K562 (cell line): ENCODE results near the gene ZSWIM4. TPM values are rescaled to one million over a fixed set of nuclear protein-coding genes. Genes with fewer than 3 reads are reported as not detected.

Source experiments
- CEBPG ChIP-seq, 3 experiments: fragments of 200-800 bp in 1 of 3; sonication (Bioruptor generic) in 1 of 3; sonication (generic) in 1 of 3; formaldehyde crosslinking in 1 of 3; IDR thresholded peaks in 2 of 3; conservative IDR thresholded peaks in 1 of 3; 2 replicates each; pipeline versions ENCODE4 v1.6.1 to v1.8.0; 2016 to 2022; ENCODE audit warnings: missing compliant biosample characterization in 2 of 3, missing genetic modification characterization in 2 of 3, mild to moderate bottlenecking in 1 of 3, missing genetic modification reagents in 1 of 3
- FIP1L1 ChIP-seq: fragments of 200-400 bp; formaldehyde crosslinking; IDR thresholded peaks from 2 replicates; pipeline ENCODE4 v1.6.1; 2018; ENCODE audit warnings: mild to moderate bottlenecking, low read depth, low read length; ENCODE audit not compliant: poor library complexity, severe bottlenecking
- MTA3 ChIP-seq: fragments of 450-650 bp; formaldehyde crosslinking; IDR thresholded peaks from 2 replicates; pipeline ENCODE4 v1.6.1; 2017; ENCODE audit warnings: mild to moderate bottlenecking, borderline replicate concordance
- PHF8 ChIP-seq: fragments of 200-600 bp; sonication (generic); IDR thresholded peaks from 2 replicates; pipeline ENCODE4 v1.6.1; 2012; ENCODE audit warnings: mixed run types, mild to moderate bottlenecking, inconsistent platforms, low read length, moderate library complexity, borderline replicate concordance
- POLR2AphosphoS2 ChIP-seq: IDR thresholded peaks from 2 replicates; pipeline ENCODE4 v1.6.1; 2012; ENCODE audit warnings: low read length, improper control_type of control experiment
- SAFB ChIP-seq: fragments of 200-400 bp; formaldehyde crosslinking; IDR thresholded peaks from 2 replicates; pipeline ENCODE4 v1.6.1; 2017; ENCODE audit warnings: low read depth, low read length, borderline replicate concordance
- ZNF197 ChIP-seq: fragments of 200-800 bp; sonication (Bioruptor generic); IDR thresholded peaks from 2 replicates; pipeline ENCODE4 v1.6.1; 2016; ENCODE audit warnings: low read depth, missing genetic modification characterization, missing compliant biosample characterization
- polyA plus RNA-seq, 8 experiments: library from polyadenylated mRNA; depleted of rRNA in 4 of 8; stranded (reverse) in 5 of 8; unstranded in 3 of 8; fragments of >200 nt; fragmentation: Nextera tagmentation in 2 of 8; fragmentation: Illumina TruSeq in 1 of 8; extraction: Ambion mirVana in 2 of 8; extraction: Trizol in 1 of 8; gene quantifications; 2 replicates each; pipeline versions ENCODE4 v1.2.1 to v1.2.3, GENCODE V29; 2011 to 2014; ENCODE audit warnings: inconsistent platforms in 1 of 8, missing spikeins in 1 of 8
- total RNA-seq, 7 experiments: library from RNA; depleted of rRNA in 6 of 7; stranded (reverse); fragments of >200 nt in 6 of 7; fragmentation: Illumina TruSeq in 2 of 7; extraction: Trizol in 2 of 7; gene quantifications; 2 replicates each; pipeline versions ENCODE4 v1.2.1 to v1.2.3, GENCODE V29; 2011 to 2021; ENCODE audit warnings: low replicate concordance in 1 of 7
- TF ChIP-seq, protein P1 (sequence below): fragments of 450-650 bp; IDR thresholded peaks from 2 replicates; pipeline ENCODE4 v1.6.1; 2017; ENCODE audit warnings: antibody characterized with exemption
- TF ChIP-seq, protein P2 (sequence below): fragments of 450-650 bp; IDR thresholded peaks from 2 replicates; pipeline ENCODE4 v1.6.1; 2014; ENCODE audit warnings: low read depth, mild to moderate bottlenecking, moderate library complexity, borderline replicate concordance

ZSWIM4 gene
- total and polyA plus RNA-seq, 9 of the 15 experiments (the other 6 are each of a cell fraction or from before 2014, with no cell fraction given), result 0.25 to 3.7 (median 0.79) TPM; not detected in 2

GRCh38 chr19:13764101-13764807, 31.0 kb upstream of the ZSWIM4 start, which contains the start of gene MRI1 (continued):
- TF ChIP-seq MTA3 (0 out of 2 replicates have a peak, but pooled peaks have one; percentile 32), CEBPG (CRISPR knock-in tag; IDR thresholded peaks at IDR 0.05) (no peak), CEBPG (tag; conservative IDR thresholded peaks at IDR 0.05 in 1 of 2, IDR thresholded peaks at IDR 0.05 in 1 of 2) (no peak), ZNF197 (no peak), PHF8 (peak; percentile 74; the same call in 1 of the 2 replicates), POLR2AphosphoS2 (no peak), FIP1L1 (peak; percentile 70), SAFB (peak; percentile 96)
- TF ChIP-seq, protein P1, sequence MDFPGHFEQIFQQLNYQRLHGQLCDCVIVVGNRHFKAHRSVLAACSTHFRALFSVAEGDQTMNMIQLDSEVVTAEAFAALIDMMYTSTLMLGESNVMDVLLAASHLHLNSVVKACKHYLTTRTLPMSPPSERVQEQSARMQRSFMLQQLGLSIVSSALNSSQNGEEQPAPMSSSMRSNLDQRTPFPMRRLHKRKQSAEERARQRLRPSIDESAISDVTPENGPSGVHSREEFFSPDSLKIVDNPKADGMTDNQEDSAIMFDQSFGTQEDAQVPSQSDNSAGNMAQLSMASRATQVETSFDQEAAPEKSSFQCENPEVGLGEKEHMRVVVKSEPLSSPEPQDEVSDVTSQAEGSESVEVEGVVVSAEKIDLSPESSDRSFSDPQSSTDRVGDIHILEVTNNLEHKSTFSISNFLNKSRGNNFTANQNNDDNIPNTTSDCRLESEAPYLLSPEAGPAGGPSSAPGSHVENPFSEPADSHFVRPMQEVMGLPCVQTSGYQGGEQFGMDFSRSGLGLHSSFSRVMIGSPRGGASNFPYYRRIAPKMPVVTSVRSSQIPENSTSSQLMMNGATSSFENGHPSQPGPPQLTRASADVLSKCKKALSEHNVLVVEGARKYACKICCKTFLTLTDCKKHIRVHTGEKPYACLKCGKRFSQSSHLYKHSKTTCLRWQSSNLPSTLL, result no peak
- TF ChIP-seq, protein P2, sequence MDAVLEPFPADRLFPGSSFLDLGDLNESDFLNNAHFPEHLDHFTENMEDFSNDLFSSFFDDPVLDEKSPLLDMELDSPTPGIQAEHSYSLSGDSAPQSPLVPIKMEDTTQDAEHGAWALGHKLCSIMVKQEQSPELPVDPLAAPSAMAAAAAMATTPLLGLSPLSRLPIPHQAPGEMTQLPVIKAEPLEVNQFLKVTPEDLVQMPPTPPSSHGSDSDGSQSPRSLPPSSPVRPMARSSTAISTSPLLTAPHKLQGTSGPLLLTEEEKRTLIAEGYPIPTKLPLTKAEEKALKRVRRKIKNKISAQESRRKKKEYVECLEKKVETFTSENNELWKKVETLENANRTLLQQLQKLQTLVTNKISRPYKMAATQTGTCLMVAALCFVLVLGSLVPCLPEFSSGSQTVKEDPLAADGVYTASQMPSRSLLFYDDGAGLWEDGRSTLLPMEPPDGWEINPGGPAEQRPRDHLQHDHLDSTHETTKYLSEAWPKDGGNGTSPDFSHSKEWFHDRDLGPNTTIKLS, result peak; percentile 24; the same call in 1 of the 2 replicates
